C4-2B (cell line): Measurements from ENCODE around the gene ETV4.

Source experiments
- H3K27ac ChIP-seq: fragments of 450-650 bp; 2 replicates; pipeline ENCODE4 v1.5.1; 2017
- ZFX ChIP-seq: fragments of 450-650 bp; IDR thresholded peaks from 2 replicates; pipeline ENCODE4 v1.6.1; 2017
- TF ChIP-seq, protein P1 (sequence below): fragments of 450-650 bp; conservative IDR thresholded peaks from 2 replicates; pipeline ENCODE4 v1.5.1; 2017; ENCODE audit warnings: mild to moderate bottlenecking

Gene ETV4

DNA sequence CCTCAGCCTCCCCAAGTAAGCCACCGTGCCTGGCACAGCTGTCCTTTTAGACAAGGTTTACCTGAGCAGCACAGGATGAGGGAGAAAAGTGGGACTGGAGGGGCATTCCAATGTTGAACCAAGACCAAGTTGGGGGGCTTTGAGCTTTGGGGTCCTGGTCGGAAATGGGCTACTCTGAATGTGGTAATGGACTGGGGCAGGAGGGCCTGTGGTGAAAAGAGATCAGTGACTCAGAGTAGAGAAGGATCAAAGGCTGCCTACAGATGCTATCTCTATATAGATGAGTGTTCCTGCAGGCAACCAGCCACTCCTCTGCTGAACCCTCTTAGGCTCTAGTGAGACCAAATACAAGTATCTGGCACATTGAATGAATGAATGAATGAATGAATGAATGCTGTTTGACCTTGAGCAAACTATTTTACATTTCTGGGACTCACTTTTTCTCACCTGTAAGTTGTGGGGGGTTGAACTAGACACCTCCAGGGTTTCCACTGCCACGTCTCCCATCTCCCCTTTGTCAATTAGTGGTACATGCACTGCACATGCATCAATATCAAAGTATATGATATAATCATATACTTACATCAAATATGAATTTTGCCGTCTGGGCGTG lies 26.3 kb upstream of the ETV4 start:
- TF ChIP-seq, protein P1, sequence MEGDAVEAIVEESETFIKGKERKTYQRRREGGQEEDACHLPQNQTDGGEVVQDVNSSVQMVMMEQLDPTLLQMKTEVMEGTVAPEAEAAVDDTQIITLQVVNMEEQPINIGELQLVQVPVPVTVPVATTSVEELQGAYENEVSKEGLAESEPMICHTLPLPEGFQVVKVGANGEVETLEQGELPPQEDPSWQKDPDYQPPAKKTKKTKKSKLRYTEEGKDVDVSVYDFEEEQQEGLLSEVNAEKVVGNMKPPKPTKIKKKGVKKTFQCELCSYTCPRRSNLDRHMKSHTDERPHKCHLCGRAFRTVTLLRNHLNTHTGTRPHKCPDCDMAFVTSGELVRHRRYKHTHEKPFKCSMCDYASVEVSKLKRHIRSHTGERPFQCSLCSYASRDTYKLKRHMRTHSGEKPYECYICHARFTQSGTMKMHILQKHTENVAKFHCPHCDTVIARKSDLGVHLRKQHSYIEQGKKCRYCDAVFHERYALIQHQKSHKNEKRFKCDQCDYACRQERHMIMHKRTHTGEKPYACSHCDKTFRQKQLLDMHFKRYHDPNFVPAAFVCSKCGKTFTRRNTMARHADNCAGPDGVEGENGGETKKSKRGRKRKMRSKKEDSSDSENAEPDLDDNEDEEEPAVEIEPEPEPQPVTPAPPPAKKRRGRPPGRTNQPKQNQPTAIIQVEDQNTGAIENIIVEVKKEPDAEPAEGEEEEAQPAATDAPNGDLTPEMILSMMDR, result no peak
- no peak for TF ChIP-seq ZFX
- H3K27ac ChIP-seq, result no peak overlapping the region

DNA sequence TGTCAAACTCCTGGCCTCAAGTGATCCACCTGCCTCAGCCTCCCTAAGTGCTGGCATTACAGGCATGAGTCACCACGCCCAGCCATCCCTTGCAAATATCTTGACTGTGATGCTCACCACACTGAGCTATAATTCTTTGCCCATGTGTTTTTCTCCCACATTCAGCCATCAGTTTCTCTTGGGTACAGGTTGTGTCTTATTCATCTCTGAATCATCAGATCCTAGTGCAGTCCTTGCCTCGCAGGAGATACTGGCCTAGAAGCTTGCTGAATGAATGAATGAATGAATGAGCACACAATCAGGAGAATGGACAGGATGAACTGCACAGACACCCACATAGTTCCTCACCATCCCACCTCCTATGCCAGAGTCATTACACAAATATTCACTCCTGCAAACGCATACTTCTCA lies 24.4 kb upstream of the ETV4 start:
- no peak overlapping the region for H3K27ac ChIP-seq
- TF ChIP-seq, protein P1, result no peak
- TF ChIP-seq ZFX, result no peak

DNA sequence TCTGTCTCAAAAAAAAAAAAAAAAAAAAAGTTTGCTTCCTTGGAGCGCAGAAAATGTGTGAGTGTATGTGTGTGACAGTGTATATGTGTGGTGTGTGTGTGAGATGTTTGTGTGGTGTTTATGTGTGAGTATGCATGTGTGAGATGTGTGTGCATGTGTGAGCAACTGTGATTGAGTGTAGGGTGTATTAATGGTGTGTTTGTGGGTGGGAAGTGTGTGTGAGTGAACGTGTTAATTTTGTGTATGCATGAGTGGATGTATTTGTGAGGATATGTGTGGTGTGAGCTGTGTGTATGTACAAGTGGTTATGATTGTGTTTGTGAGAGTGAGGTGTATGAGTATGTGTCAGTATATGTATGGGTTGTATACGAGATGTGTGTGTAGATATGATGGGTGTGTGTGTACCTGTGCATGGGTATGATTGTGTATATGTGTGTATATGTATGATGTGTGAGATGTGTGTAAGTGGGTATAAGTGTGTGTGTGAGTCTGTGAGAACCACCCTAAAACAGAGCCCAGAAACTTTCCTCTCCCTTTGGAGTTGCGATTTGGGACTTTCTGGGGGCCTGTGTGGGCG lies 22.5 kb upstream of the ETV4 start:
- no peak overlapping the region for H3K27ac ChIP-seq
- TF ChIP-seq, protein P1, result no peak
- TF ChIP-seq ZFX, result no peak

DNA sequence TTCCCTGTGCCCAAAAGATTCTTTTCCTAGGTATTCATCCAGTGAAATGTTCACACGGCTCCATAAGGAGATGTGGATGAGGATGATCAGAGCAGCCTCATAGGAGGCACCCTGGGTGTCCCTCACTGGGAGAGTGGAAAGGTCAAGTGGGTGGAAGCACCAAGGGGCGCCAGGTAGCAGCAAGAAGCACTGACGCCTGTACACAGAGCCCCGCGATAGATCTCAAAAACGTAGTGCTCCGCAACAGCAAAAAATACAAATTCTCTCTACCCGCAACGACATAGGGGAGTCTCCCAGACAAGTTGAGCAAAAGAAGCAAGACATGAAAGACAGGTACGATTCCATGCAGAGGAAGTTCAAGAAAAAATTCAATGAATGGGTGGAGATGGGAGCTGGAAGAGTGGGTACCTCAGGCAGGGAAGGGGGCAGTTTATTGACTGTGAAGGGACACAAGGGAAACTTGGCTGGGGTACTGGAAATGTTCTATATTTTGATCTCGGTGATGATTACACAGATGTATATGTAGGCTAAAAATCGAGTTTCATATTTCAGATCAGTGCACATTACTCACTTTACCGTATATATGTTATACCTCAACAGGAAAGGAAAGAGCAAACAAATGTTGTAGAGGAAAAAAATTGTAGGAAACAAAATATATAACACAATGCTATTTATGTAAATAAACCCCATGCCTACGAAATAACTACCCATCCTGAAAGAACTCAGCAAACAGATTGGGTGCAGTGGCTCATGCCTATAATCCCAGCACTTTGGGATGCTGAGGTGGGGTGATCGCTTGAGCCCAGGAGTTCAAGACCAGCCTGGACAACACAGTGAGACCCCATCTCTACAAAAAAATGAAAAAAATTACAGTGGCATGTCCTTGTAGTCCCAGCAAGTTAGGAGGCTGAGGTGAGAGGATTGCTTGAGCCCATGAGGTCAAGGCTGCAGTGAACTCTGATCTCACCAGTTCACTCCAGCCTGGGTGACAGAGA lies 17.8 kb upstream of the ETV4 start:
- no peak for TF ChIP-seq ZFX
- TF ChIP-seq, protein P1, result no peak
- no peak overlapping the region for H3K27ac ChIP-seq

DNA sequence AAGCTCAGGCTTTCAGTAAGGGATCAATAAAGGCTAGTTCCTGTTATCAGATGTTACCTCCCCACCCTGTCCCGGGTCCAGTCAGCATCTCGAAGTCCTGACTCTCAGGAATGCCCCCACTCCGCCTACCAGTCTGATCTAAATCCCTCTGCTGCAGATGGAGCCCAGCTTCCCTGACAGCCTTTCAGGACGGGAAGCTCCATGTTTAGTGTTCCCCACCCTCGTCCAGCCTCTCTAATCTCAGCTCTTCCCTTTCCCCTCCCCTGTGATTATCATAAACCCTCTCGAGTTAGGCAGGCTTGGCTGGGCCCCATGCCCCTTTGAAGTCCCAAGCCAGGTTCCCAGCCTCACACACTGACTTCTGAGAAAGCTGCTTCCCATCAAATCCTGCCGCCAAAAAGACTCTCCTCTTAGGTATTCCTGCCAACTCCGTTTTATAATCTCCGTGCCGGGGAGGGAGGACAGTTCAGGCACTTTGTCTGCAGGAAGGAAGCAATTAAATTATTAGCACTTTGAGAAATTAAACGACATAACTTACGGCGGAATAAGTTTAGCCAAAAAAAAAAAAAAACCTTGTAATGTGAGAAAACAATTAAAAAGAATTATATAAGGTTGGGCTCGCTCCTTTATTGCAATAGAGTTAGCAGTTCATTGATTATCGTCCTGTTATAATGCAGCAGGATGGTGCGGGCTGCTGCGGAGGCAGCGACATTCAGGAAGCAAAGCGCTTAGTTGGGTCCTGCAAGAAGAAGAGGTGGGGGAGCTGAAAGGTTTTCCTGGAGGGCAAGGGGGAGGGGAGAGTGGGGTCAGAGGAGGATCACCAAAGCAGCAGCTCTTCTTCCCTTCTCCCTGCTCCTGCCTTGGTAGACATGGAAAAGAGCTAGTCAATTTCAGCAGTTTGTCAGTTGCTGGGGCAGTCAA lies 16.8 kb upstream of the ETV4 start:
- TF ChIP-seq, protein P1, result no peak
- no peak for TF ChIP-seq ZFX
- no peak overlapping the region for H3K27ac ChIP-seq

DNA sequence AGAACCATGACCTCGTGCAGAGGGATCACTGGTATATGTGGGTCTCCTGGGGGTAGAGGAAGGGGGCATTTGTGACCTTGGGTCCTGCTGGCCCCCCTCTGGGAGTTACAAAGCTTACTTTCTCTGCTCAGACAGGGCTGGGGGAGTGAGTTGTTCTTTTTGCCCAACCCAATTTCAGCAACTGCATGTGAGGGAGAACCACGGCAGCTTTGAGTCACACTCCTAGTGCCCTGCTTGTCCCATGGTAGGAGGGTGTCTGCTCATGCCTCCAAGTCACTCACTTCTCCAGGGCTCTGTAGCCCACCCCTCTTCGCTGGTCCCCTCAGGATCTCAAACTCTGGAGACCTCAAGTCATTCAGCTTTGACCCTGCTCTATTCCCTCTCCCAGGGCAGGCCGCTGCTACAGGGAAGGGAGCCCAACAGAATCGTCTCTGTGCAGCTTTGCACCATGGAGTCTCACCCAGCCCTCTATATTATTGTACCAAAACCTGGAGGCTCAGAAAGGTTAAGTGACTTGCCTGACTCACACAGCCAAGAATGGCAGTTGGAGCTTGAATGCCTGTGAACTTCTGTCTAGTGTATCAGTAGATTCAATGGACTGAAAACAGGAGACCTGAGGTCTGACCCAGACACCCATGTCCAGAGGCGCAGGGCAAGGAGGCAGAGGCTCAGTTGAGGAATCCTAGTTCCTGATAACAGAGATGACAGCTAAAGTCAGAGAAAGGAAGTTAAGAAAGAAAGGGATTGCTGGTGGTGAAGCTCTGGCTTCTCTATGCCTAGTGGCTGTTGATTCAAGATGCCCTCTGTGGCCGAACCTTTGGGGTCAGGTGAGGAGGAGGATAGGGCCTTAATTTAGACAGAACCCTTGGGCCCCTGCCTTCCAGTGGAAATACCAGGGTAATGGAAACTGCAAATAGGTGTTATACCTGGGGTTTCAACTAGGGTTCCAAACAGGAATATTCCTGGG lies 14.6 kb upstream of the ETV4 start:
- no peak overlapping the region for H3K27ac ChIP-seq
- TF ChIP-seq, protein P1, result no peak
- no peak for TF ChIP-seq ZFX
